DOHH2 (cell line): ENCODE measurements around the gene RASSF7.

ENCODE experiments used
- CTCF ChIP-seq: fragments of 200-600 bp; sonication (generic); IDR thresholded peaks from one replicate; pipeline ENCODE4 v1.5.1; 2014; ENCODE audit warnings: antibody characterized with exemption, mild to moderate bottlenecking, low read depth, low read length; ENCODE audit not compliant: poor library complexity, severe bottlenecking
- EZH2phosphoT487 ChIP-seq: fragments of 200-600 bp; sonication (generic); IDR thresholded peaks from 2 replicates; pipeline ENCODE4 v1.6.1; 2017; ENCODE audit warnings: borderline replicate concordance, mild to moderate bottlenecking, antibody characterized with exemption, low read length, moderate library complexity, mixed read lengths

DNA sequence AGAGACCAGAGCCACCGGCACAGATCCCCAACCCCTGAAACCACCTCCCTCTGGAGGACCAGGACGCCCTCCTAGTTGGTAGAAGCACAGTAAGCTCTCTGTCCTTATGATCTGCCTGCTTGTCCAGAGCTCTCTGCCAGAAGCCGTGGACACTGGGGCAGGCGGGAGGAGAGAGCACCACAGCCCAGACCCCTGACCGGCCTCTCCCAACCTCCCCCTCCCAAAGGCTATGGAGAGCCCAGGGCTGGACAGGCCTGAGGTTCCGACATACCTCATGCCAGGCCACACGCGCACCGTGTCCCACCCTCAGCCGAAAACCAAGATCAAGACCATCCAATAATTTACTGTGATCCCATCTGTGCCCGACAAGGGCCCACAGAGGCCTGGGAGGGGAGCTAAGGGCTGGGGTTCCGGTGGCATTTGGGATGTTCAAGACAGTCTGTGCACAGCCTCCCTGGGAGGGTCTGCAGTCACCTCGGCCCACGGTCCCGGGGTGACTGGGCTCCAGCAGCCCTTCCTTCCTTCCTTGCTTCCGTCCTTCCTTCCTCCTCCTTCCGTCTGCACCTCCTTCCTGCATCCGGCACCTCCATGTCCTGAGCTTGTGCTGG is 28.7 kb upstream of the RASSF7 start:
- no peak for TF ChIP-seq CTCF
- no peak for TF ChIP-seq EZH2phosphoT487
